HK-2 (cell line): ENCODE results near the gene APOL3.
"Not testable (repeated sequence)": the region's sequence is repeated elsewhere in the genome, so short reads cannot be mapped to it uniquely, and the experiment has no call there.

Experiments
- DNase-seq: peaks from one replicate; pipeline ENCODE4 v3.0.0-alpha.2; 2018; ENCODE audit not compliant: unreplicated experiment

The APOL3 gene

DNA sequence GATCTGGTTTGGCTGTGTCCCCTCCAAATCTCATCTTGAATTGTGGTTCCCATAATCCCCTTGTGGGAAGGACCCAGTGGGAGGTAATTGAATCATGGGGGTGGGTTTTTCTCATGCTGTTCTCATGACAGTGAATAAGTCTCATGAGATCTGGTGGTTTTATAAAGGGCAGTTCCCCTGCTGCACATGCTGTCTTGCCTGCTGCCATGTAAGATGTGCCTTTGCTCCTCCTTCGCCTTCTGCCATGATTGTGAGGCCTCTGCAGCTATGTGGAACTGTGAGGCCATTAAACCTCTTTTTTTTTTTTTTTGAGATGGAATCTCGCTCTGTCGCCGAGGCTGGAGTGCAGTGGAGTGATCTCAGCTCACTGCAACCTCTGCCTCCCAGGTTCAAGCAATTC is 59.6 kb downstream of the APOL3 start:
- not testable (repeated sequence) for DNase-seq

DNA sequence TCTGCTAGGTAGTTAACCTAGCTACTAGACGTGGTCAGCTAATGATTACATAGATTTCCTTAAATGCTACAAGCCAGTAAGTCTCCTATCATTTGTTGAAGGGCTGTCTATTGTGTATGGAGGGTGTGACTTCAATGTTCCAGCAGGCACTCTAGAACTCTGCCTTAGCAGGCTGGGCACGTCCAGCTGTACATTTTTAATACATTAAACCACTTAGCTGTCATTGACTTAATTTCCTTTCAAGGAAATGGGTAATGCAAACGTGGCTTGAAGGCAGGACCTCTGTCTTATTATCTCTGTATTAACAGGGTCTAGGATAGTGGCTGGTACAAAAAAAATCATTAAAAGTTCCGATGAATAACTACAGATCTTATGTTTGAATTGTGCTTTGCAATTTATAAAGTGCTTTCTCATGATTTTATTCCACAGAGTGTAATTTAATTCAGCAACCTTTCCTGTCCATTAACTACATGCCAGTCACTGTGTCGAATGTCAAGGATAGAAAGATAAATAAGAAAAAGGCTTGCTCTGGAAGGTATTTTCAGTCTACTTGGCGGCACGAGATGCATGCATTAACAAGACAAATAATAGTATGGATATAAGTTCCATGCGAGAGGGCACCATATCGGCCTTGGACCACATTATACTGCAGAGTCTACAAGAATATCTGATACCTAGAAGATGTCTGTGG is 60.3 kb downstream of the APOL3 start:
- no peak for DNase-seq

DNA sequence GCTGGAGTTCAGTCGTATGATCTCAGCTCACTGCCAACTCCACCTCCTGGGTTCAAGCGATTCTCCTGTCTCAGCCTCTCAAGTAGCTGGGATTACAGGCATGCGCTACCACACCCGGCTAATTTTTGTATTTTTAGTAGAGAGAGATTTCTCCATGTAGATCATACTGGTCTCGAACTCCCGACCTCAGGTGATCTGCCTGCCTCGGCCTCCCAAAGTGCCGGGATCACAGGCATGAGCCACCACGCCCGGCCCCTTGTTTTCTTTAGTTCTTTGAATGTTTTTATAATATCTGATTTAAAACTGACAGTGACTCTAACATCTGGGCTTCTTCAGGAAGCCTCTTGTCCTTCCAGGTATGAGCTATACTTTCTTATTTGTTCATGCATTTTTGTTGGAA is 61.0 kb downstream of the APOL3 start:
- DNase-seq: not testable (repeated sequence)

DNA sequence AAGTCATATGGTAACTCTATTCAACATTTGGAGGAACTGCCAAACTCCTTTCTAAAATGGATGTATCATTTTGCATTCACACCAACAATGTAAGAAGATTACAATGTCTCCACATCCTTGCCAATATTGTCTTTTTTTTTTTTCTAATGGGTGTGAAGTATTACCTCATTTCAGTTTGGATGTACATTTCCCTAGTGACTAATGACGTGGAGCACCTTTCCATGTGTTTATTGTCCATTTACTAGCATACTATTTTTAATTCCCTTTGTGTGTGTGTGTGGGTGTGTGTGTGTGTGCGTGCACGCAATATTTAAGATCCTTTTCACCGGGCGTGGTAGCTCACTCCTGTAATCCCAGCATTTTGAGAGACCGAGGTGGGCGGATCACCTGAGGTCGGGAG is 62.7 kb downstream of the APOL3 start:
- no peak for DNase-seq

DNA sequence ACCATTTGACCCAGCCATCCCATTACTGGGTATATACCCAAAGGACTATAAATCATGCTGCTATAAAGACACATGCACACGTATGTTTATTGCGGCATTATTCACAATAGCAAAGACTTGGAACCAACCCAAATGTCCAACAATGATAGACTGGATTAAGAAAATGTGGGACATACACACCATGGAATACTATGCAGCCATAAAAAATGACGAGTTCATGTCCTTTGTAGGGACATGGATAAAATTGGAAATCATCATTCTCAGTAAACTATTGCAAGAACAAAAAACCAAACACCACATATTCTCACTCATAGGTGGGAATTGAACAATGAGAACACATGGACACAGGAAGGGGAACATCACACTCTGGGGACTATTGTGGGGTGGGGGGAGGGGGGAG is 69.8 kb downstream of the APOL3 start:
- DNase-seq: not testable (repeated sequence)
